Epithelial cell of prostate (primary cell): ENCODE data around the gene ABCG5.

Experiments used
- DNase-seq: peaks from one replicate; pipeline ENCODE4 v3.0.0-alpha.2; 2011; ENCODE audit warnings: low read depth, low spot score
- H3K27ac ChIP-seq: fragments of 450-650 bp; 2 replicates; pipeline ENCODE4 v1.5.1; 2017; ENCODE audit warnings: mild to moderate bottlenecking

The ABCG5 gene

DNA sequence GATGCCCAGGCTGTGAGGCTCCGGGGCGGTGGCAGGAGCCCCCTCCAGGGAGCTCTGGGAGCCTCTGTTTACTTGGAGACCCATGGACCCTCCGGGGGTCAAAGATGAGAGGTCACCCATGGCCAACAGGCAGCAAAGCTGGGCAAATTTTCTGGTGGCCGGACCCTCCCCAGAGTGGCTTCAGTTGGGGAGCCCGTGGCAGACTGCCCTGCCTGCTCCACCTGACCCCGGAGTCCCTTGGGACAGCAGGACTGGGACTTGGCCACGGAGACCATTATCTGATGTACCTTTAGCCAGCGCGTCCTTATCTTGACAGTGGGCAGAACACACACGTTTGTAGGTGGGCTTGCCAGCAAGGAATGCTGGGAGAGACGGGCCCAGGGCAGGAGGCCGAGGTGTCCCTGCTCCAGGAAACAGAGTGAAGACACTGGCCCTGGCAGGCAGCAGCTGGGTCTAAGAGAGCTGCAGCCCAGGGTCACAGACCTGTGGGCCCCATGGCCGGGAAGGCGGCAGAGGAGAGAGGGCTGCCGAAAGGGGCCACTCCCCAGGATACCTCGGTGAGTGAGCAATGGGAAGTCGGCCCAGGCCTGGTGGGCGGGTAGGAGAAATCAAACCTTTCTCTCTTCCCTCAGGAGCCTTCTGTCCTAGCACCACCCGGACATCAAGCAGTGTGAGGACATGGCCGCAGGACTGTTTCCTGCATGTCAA lies at the start of gene ABCG5, which contains the start of gene ABCG8:
ABCG5 (minus strand) TSS at position 280 of the 708 bp plus-strand sequence; CDS start at position 120, 160 bp downstream.
ABCG8 (plus strand) TSS at position 412 of the 708 bp plus-strand sequence; CDS start at position 495, 83 bp downstream.
- H3K27ac ChIP-seq = no peak within 1 kb of the TSS
- no peak for DNase-seq

DNA sequence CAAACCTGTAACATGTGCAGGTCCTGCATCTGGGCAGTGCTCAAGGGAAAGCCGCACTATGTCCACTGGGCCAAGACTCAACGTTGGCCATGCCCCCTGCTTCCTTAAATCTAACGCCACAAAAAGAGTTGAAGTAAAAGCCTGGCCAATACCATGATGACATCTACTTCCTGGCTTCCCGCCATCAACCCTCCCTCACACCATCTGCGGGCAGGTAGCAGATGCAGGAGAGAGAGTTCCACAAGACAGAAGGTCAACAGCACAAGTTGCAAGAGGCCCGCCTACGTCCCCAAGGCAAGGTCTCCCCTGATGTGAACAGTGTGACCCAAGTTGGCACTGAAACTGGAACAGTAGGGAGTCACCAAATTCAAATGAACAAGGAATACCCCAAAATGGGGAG lies 48.5 kb upstream of the ABCG5 start:
- DNase-seq = no peak
- no peak overlapping the region for H3K27ac ChIP-seq

GRCh38 chr2:43885132-43885632 lies 46.5 kb upstream of the ABCG5 start:
- DNase-seq = no peak
- no peak overlapping the region for H3K27ac ChIP-seq

DNA sequence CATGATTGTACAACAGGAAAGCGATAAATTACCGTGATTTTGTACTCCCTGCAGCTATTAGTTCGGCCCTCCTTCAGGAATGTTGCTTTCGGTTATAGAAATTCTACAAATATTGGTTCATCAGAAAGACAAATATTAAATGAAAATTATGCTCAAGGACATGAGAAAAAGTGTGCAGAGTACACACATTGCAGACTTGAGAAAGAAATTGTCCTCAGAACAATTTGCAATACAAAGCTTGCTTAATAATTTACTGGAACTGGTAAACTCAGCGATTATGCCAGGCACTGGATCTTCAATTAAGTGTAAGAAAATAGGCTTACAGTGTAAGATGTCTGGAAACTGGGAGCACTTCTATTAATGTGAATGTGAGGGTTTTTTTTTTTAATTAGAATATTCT lies 46.0 kb upstream of the ABCG5 start:
- no peak for DNase-seq
- H3K27ac ChIP-seq = no peak overlapping the region

DNA sequence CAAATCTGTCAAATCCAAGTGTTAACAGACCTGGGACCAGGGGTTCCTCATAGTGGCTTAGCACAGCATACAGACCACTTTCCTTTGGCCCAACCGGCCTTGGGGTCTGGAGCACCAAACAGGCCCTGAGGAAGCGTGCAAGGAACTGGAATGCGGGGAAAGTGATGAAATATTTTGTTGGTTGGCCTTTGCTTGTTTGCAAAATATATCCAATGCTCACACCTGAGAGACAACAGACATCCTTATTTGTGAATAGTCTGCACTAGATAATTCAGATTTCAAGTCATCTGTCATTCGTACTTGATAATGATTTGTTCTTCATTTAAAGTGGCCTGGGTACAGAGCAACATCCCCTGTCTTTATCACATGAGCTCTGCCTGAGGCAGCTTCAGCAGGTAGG lies 43.7 kb upstream of the ABCG5 start:
- H3K27ac ChIP-seq = no peak overlapping the region
- no peak for DNase-seq

DNA sequence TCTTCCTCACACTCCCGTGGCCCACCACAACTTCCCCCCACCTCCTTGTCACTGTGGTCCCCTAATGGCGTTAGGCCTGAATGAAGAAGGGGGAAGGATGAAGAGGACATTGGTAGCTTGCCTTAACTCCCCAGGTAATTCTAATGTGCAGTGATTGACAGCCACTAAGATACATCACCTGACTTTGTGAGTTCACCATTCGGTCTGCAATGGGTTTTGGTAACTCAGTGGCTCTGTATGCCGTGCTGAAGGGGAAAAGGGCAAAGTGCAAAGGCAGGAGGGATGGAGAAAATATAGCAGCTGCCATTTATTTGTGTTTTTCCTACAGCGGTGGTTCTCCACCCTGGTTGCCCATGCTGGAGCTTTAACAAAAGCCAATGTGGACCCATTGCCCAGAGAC lies 42.3 kb upstream of the ABCG5 start:
- no peak for DNase-seq
- H3K27ac ChIP-seq = no peak overlapping the region

DNA sequence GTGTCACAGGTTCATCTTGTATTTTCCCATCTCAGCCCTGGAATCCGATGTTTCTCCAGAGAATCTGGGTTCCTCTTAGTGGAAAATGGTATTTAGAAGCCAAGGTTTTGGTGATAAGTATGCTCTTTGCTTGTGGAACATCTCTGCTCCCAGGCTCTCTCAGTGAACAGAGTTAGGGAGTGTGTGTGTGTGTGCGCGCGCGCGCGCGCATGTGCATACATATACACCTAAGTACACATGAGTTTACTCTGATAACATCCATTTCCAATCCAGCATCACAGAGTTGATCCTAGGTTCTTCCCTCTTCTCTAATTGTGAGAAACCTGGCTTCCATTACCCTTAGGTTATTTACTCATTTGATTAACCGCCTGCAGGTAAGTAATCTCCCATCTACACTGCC lies 41.8 kb upstream of the ABCG5 start:
- DNase-seq = no peak
- H3K27ac ChIP-seq = no peak overlapping the region

GRCh38 chr2:43879261-43879660 lies 40.6 kb upstream of the ABCG5 start:
- no peak for DNase-seq
- H3K27ac ChIP-seq = no peak overlapping the region

GRCh38 chr2:43877782-43878464 lies 39.3 kb upstream of the ABCG5 start:
- no peak for DNase-seq

GRCh38 chr2:43874776-43875451 lies 36.3 kb upstream of the ABCG5 start:
- DNase-seq = no peak
- no peak overlapping the region for H3K27ac ChIP-seq

More at GRCh38 chr2:43877782-43878464, 39.3 kb upstream of the ABCG5 start:
- H3K27ac ChIP-seq = no peak overlapping the region

- no peak for DNase-seq
- H3K27ac ChIP-seq = no peak overlapping the region
Measured at GRCh38 chr2:43872151-43872550, 33.5 kb upstream of the ABCG5 start.

GRCh38 chr2:43855292-43855691 lies 16.7 kb upstream of the ABCG5 start:
- no peak for DNase-seq

GRCh38 chr2:43854671-43855070 lies 16.0 kb upstream of the ABCG5 start:
- no peak overlapping the region for H3K27ac ChIP-seq
- no peak for DNase-seq

More at GRCh38 chr2:43855292-43855691, 16.7 kb upstream of the ABCG5 start:
- H3K27ac ChIP-seq = no peak overlapping the region

- no peak overlapping the region for H3K27ac ChIP-seq
- no peak for DNase-seq
Measured at GRCh38 chr2:43853141-43854081, 14.8 kb upstream of the ABCG5 start.

- DNase-seq = no peak
- H3K27ac ChIP-seq = no peak overlapping the region
Measured at GRCh38 chr2:43852196-43852730, 13.6 kb upstream of the ABCG5 start.

- no peak for DNase-seq
- H3K27ac ChIP-seq = no peak overlapping the region
Measured at GRCh38 chr2:43851011-43851980, 12.7 kb upstream of the ABCG5 start.

DNA sequence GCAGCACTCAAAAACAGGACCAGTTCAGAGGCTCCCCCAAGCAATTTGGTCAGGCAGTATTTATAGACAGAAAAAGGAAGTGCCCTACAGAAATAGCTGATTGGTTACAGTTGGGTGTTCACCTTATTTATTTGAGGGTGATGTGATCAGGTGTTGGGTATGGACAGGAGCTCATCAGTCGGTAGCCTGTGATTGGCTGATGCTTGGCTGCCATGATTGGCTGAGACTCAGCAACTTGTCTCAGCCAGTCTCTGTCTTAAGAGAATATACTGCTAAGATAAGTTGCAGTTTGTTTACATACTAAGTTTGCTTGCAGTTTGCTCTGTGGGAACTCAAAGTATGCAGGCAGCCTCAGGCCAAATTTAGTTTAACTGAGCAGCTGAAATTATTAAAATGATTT lies 9.6 kb upstream of the ABCG5 start:
- peak overlapping the region; percentile 10 for H3K27ac ChIP-seq
- peak; percentile 64 for DNase-seq

- DNase-seq = no peak
- H3K27ac ChIP-seq = no peak overlapping the region
Measured at GRCh38 chr2:43846140-43846793, 7.6 kb upstream of the ABCG5 start.
